ENCODE results near the gene CLEC7A.

The CLEC7A gene

GRCh38 chr12:10136637-10137205 lies 6.7 kb upstream of the CLEC7A start:
- DNase-seq = no peak

GRCh38 chr12:10135126-10135525 lies 5.1 kb upstream of the CLEC7A start:
- DNase-seq = no peak

GRCh38 chr12:10132850-10133370 lies 2.9 kb upstream of the CLEC7A start:
- DNase-seq = no peak

- no peak for DNase-seq
Measured at GRCh38 chr12:10131111-10131690, 1.2 kb upstream of the CLEC7A start.

GRCh38 chr12:10128687-10129086 lies 1.3 kb downstream of the CLEC7A start:
- peak; percentile 34 for DNase-seq

GRCh38 chr12:10126413-10126812 lies 3.6 kb downstream of the CLEC7A start:
- DNase-seq = no peak

GRCh38 chr12:10122689-10123088 lies 7.3 kb downstream of the CLEC7A start:
- no peak for DNase-seq

GRCh38 chr12:10121278-10121677 lies 8.7 kb downstream of the CLEC7A start:
- DNase-seq = no peak

GRCh38 chr12:10119066-10119465 lies 10.9 kb downstream of the CLEC7A start:
- no peak for DNase-seq

- no peak for DNase-seq
Measured at GRCh38 chr12:10115890-10116289, 14.1 kb downstream of the CLEC7A start.

GRCh38 chr12:10115311-10115710 lies 14.7 kb downstream of the CLEC7A start:
- no peak for DNase-seq

- no peak for DNase-seq
Measured at GRCh38 chr12:10113920-10114319, 16.1 kb downstream of the CLEC7A start.

GRCh38 chr12:10113075-10113474 lies 16.9 kb downstream of the CLEC7A start:
- no peak for DNase-seq

- no peak for DNase-seq
Measured at GRCh38 chr12:10111451-10111850, 18.5 kb downstream of the CLEC7A start.

GRCh38 chr12:10110256-10110844 lies 19.6 kb downstream of the CLEC7A start:
- DNase-seq = no peak

GRCh38 chr12:10102322-10102721 lies 27.7 kb downstream of the CLEC7A start:
- no peak for DNase-seq

GRCh38 chr12:10101648-10102220 lies 28.3 kb downstream of the CLEC7A start:
- DNase-seq = no peak

- DNase-seq = no peak
Measured at GRCh38 chr12:10101042-10101579, 28.9 kb downstream of the CLEC7A start.

GRCh38 chr12:10098791-10099190 lies 31.2 kb downstream of the CLEC7A start, which contains the start of gene CLEC1A:
CLEC1A (minus strand) TSS chr12:10098985; CDS start chr12:10098922, 63 bp downstream.
- no peak for DNase-seq

- DNase-seq = no peak
Measured at GRCh38 chr12:10097521-10097920, 32.5 kb downstream of the CLEC7A start.

GRCh38 chr12:10095971-10096370 lies 34.0 kb downstream of the CLEC7A start:
- no peak for DNase-seq

- DNase-seq = no peak
Measured at GRCh38 chr12:10094646-10095395, 35.2 kb downstream of the CLEC7A start.
